Measurements from ENCODE around the gene MAMLD1. TPM values are rescaled to one million over a fixed set of nuclear protein-coding genes. Genes with fewer than 3 reads are reported as not detected.

Gene MAMLD1
- total RNA-seq, 1 donor from 2014 or later, result 0.76 TPM

DNA sequence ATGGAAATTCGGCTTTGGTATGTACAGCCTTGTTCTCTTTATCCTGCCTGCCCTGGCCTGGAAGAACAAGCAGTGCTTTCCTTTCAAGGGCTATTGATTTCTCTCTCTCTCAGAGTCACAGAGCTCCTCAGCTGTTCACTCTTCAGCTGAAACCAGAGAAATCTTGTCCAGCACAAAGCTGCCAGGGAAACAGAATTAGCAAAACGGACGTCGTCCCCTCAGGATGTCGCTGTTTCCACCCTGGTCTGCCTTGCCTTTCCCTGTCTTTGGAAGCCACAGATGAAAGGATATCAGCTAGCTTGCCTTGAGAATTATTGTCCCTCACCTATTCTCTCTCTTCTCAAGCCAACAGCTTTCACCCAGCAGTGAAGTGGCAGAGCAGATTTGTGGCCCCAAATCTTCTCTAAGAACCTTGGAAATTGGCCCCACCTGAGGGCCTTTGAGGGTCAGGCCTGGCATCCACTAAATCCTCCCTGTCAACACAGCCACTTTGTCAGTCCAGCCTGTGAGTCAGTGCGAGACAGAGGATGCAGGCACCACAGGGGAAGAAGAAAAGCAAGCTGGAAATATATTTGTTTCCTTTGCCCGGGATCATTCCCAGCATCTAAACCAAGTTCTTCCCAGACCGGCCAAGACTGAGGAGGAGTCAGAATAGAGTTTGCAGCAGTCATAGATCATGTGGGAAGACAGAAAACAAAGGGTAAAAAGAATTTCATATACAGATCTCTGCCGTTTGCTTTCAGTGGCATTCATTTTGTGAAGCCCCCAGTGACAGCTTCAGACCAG is 141.5 kb downstream of the MAMLD1 start:
- no peak for ATAC-seq

DNA sequence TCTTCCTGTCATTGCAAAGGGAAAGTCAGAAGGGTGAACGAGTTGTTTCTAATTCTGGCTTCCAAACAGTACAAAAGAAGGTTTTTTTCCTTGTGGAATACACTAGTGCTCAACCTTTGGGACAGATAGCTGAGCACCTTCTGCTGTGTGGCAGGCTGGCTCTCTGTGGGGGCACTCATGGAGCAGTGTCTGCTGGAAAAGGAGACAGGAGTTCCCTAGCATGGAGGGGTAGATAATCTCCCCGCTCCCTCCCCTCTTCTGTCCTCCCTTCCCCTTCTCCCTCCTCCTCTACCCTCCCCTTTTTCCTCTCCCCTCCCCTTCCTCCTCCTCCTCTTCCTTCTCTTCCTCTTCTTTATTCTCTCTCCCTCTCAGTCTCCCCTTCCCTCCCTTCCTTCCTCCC is 142.9 kb downstream of the MAMLD1 start:
- ATAC-seq, result no peak

DNA sequence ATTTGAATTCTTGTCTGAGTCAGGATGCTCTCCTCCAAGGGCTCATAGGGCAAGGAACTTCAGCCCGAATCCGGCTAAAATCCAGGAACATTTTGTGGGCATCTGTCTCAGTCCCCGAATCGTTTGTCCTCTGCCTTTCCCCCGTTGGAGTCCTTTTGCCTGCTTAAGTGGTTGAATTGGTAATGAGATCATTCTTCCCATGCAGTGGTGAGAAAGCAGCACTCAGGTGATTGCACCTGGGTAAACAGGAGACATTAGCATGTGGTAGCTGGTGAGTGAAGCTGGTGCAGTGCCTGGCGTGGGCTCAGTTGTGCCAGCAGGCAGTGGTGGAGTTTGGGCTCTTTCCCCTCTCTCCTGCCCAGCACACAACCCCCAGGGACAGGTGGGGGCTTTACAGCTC is 143.4 kb downstream of the MAMLD1 start:
- no peak for ATAC-seq

DNA sequence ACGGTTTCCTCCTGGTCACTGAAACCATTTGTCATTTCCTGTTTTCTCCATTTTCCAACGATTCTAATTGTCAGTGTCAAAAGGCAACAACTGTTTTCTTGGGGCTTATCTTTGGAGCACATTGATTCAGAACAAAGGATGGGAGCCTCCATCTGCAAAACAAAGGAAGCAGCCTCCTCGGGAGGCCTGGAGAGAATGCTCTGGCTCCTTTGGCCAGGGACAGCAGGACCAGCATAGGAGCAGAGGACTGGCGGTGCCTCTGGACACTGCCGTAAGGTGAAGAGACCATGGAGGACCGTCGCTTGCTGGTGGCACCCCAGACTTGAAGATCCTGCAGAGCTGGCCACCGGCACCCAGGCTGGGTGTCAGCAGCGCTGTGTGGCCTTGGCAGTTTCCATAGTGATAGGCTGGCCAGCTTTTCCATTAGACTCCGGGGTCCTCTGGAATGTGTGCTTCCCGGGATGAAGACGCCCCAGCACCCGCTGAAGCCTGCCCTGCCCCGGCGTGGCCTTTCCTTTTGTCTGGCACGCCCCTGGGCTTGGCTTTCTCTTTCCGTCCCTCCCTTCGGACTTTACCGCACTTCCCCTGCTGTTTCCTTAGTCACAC is 144.2 kb downstream of the MAMLD1 start:
- ATAC-seq, result no peak

DNA sequence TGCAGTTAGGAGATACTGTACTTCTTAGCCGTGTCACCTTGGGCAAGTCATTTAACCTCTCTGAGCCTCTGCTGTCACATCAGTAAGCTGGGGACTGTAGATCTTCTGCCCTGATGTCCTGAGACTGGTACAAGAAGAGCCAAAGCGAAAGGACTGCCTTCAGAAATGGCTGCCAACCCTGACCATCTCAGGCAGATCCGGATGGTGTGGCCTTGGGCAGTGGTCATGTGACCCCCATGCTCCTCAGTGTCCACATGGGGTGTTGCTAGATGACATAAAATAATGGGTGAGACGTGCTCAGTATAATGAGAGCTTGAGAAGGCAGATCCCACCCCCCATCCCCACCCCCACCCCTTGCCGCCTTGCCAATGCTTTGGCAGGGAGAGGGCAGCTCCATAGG is 144.9 kb downstream of the MAMLD1 start:
- peak; percentile 6 for ATAC-seq

DNA sequence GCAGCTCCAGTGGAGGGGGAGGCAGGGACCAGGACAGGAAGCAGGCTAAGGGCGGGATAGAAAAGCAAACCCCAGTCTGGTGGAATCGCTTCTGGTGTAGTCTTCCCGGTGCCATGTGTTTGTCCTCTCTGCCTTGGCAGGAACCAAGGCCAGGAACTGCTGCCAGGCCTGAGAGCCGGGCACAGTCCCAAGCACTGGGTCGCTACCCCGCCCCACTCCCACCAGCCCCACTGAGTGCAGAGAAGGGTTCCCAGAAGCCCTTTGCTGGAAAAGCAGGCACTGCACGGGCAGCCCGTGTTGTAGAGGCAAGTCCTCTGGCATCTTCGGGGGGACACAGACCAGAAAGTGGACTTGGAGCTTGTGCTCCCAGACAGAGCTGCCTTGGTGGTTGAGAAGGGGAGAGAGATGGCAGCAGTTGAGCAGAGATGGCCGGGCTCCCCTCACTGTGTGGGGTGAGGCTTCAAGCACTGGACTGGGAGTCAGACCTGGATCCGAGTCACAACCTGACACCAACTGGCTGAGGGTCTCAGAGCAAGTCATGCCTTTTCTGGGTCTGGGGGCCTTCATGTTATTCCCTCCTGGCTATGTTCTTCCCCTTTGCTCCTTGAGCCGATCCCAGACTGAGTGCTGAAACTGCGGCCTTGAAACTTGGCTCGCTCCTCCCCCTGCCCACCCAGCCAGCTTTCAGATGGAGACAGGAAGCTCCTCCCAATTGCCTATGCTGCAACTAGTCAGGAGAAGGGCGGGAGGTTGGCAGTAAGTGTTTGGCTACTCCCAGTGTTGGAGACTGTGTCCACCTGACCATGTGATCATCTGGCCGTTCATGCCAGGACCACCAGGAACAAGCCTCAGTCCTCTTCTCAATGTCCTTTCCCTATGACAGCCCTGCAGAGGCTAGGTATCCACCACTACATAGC is 145.6 kb downstream of the MAMLD1 start:
- peak; percentile 12 for ATAC-seq

DNA sequence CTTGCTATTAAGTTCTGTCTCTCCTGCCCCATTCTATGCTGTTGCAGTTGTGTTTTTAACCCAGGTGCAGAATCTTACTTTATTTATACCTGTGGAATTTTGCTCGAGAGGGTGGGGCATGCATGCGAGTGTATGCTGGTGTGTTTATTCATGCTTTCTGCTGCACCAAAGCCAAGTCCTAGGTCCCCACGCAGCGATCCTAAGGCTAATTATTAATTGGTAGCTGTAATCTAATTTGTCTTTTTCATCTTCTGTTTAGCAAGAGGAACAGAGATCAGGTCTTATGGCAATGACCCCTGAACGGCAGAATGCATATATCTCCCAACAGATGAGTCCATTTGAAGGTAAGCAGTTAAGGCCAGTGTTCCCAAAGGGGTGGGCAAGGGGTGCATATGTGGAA is 146.6 kb downstream of the MAMLD1 start:
- no peak for ATAC-seq

DNA sequence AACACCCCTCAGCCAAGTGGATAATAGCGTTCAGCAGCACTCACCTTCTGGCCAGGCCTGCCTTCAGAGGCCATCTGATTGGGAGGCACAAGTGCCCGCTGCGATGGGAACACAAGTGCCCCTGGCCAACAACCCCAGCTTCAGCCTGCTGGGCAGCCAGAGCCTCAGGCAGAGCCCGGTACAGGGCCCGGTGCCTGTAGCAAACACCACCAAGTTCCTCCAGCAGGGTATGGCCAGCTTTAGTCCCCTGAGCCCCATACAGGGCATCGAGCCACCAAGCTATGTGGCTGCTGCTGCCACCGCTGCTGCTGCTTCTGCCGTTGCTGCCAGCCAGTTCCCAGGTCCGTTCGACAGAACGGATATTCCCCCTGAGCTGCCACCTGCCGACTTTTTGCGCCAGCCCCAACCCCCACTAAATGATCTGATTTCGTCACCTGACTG is 149.4 kb downstream of the MAMLD1 start:
- ATAC-seq, result no peak

DNA sequence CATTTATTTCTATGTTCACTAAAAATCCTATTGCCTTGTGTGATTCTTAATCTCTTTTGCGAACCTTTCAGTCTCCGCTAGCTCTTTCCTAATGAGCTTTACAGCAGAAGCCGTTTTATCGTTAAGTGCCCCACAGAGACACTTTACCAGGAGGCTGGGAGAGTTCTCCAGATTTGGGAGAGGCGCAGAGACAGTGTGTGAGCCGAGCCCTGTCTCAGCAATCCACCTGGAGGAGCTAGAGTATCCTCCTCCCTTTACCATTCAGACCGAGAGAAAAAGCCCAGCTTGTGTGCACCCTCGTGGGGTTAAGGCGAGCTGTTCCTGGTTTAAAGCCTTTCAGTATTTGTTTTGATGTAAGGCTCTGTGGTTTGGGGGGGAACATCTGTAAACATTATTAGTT is 150.4 kb downstream of the MAMLD1 start:
- no peak for ATAC-seq

DNA sequence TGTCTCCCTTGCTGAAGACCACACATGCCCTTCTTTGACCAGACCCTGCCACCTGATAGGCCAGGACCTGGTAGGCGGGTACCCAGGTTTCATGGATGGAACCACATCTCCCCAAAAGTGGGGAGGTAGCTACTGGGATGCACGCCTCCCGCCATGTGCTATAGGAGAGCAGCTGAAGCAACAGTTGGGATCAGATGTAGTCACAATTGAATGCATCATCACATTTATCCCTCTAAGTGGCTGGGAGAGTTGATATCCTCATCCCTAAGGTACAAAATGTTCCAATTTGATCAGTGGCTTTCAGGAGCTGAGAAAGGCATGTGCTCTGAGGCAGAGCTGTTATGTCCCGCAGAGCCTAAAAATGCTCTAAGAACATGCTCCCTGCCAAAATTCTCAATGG is 151.3 kb downstream of the MAMLD1 start:
- no peak for ATAC-seq

DNA sequence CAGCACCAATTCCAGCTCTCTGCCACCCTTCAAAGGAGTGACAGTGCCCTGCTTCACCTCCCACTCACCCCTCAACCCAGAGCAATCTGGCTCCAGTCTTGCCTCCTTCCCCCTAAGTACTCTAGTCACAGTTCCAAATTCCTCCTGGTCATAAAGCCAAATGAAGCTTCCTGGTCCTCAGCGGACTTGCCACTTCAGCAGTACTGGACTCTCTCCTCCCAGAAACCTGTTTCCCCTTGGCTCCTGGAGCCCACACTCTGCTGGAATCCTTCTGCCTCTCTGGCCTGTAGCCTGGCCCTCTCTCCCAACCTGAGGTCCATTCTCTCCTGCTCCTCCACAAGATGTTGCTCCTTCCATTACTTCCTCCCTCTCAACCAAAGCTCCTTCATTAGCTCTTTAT is 152.7 kb downstream of the MAMLD1 start:
- no peak for ATAC-seq

DNA sequence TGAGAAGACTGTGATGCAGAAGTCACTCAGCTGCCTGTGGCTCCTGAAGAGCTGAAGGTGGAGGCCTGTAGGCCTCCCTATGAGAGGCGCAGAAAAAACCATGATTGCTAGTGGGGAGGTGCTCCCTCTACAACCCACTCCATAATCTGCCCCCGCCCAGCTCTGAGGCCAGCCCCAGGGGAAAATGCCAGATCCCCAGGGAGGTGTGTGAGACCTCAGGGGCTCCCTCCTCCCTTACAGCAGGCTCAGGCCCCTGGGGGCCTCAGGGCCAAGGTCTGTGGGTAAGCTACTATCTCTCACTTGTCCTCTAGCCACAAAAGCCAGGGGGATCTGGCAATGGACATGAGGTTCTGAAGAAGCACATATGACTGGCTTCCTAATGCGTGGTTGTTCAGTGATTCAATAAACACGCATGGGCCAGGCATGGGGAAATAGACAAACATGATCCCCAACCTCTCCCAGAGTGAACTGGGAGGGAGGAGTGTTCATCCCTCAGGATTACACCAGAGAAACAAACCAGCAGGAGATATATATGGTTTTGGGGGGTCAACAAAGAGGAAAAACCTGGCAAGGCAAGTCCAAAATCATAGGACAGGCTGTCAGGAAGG is 154.3 kb downstream of the MAMLD1 start:
- ATAC-seq, result no peak

DNA sequence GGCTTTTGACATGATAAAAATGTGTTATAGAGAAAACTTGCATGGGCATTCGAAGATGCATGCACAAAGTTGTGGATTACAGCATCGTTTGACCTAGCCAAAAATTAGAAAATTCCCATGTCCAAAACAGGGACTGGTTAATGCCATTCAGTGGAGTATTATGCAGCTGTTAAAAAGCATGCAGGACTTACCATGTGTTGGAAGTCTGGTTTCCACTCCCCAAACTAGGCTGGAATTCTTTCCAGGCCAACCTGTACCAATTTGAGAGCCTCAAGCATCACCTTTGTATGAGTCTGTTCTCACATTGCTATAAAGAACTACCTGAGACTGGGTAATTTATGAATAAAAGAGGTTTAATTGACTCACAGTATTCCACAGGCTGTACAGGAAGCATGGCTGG is 159.4 kb downstream of the MAMLD1 start:
- no peak for ATAC-seq

DNA sequence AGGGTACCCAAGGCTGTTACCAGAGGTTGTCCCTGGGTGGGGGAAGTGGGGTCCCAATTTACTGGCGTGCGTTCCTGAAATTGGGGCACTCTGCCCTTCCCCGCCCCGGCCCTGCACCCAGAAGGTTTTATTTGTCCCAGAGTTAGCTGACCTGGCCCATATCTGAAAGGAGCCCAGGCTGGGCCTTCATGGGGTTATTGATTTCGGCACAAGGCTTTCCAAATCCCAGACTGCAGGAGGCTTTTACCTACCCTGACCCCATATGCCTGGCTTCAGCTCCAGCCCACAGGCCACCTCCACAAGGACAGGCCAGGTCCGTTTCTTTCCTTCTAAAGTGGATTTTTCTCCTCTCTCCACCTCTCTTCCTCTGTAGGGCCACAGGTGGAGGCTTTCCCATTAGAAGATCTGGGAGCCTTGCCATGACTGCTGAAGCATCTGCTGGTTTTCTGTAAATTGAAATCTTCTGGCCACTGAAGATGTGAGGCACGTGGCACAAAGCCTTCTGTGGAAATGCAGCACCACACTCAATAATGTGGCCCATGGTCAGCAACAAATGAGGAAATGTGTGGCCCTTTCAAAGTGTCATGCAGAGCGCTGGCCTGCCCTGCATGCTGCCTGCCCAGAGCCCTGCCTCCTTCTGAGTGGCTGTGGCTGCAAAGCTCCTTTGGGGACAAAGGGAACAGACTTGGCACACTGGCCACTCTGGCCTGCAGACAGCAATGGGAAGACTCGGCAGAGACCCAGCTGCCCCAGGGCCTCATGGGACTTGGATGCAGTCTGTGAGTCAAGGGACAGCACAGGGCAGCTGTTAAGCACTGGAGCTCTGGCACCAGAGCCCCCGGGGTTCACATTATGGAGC is 162.2 kb downstream of the MAMLD1 start:
- no peak for ATAC-seq

DNA sequence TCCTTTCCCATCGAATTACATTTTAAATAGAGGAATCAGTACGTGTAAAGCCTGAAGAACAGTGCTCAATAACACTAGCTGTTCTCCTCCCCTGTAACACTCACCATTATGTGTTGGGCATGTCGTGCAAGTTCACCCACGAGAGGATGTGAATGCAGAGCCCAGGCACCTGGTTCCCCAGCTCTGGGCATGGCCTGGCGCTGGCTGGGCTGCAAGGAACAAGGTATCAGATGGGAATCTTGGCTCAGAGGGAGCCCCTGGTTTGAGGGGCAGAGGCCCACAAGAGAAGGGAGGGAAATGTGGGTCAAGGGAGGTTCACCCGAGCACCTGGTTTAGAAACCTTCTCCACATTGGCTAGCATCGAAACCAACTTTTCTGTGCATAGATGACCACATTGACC is 163.6 kb downstream of the MAMLD1 start:
- ATAC-seq, result no peak

DNA sequence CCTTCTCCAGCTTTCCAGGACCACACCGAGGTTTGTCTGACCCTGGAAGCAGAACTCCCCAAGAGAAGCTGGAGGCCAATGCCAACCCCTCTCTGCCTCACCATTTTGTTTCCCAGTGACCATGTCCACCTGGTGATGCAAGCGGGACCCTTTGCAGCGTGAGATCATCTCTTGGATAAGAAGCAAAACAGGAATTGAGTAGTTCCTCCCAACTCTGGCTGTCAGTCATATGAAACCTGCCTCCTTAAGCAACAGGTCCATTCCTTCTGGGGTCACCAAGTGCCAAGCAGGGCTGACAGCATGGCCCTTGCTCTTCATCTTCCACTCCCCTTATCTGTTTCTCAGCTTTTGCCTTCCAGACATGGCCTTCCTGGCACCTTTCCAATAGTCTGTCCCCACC is 164.0 kb downstream of the MAMLD1 start:
- ATAC-seq, result no peak

DNA sequence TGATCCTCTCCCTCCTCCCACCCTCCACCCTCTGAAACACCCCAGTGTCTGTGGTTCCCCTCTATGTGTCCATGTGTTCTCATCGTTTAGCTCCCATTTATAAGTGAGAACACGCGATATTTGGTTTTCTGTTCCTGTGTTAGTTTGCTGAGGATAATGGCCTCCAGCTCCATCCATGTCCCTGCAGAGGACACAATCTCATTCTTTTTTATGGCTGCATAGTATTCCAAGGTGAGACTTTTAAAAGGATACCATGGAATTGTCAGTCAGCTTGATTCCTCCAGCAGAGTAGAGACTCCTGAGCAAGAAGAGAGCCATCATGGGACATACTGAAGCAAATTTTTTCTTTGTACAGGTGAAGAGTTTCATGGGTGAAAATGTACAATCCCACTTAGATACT is 166.5 kb downstream of the MAMLD1 start:
- no peak for ATAC-seq

DNA sequence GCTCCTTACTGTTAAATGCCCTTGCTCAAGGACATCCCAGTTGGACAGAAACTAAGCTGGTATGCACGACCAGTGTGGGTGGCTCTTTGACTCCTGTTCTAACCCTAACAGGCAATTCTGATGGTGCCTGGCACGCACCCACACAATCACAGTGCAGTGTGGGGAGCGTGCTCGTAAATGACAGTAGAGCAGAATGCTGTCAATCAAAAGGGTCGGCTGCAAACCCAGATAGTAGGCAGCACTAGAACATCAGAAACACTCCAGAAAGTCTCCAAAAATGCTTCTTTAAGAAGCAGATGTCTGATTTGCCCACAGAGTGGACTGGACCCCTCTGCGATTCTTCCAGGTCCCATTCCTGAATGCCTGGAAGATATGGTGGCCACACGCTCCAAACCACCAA is 167.7 kb downstream of the MAMLD1 start:
- ATAC-seq, result no peak

DNA sequence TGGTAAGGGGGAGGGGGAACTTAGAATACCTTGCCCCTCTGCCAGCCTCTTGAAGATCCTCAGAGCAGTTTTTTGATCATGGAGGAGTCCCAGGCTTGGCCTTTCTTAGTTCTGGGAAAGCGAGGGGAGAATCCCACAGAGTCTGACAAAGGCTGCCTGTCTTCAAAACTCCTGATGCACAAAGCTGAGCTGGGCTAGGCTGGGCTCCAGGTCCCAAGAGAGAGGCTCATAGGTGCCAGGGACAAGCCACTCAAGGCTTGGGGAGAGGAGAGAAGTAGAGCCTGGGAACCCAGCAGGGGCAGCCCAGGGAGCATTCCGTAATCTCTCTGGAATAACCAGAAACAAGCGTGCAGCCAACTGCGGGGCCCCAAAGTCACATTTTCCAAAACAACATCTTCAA is 168.3 kb downstream of the MAMLD1 start:
- ATAC-seq, result no peak

DNA sequence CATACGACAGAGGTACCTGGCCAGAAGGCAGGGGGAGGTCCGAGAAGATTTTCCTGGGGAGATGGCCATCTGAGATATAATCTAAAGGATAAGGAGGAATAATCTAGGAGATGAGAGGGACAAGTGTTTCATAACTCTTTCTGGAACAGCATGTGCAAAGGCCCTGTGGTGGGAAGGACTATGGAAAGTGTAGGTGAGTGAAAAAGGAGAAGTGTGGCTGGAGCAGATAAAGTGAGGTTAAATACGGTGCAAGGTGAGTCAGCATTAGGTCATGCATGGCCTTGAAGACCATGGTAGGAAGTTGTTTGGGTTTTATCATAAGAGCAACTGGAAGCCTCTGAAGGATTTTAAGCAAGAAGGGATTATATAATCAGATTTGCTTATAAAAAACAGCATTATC is 170.7 kb downstream of the MAMLD1 start:
- no peak for ATAC-seq

DNA sequence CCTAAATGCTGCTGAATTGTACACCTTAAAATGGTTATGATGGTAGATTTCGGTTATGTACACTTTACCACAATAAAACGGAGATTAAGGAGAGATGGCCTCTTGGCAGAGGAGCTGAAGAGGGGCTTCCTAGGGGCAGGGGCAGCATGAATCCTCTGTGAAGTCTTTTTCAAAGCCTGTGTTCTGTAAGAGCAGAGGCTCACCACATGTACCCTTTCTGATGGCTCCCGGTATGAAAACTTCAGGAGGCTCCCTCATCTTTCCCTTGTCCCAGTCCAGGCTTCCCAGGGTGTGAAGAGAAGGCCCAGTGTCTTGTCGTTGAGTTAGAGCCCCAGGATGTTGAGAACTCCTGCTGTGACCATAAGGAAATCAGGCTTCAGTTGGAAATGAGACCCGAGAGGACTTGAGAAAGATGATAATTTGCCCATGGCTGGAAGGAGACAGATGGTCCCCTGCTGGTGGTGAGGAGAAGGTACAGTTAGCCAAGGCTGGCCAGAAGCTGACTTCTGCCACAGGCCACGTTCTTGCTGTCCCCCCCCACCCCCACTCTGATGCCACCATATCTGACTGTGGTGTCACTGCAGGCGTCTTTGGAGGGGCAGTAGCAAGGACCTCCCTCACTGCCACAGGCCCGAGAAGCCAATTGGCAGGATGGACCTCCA is 173.5 kb downstream of the MAMLD1 start:
- ATAC-seq, result no peak

All from esophagus mucosa (tissue), 1 donor.